ENCODE measurements around the gene PTPRG.

DNA sequence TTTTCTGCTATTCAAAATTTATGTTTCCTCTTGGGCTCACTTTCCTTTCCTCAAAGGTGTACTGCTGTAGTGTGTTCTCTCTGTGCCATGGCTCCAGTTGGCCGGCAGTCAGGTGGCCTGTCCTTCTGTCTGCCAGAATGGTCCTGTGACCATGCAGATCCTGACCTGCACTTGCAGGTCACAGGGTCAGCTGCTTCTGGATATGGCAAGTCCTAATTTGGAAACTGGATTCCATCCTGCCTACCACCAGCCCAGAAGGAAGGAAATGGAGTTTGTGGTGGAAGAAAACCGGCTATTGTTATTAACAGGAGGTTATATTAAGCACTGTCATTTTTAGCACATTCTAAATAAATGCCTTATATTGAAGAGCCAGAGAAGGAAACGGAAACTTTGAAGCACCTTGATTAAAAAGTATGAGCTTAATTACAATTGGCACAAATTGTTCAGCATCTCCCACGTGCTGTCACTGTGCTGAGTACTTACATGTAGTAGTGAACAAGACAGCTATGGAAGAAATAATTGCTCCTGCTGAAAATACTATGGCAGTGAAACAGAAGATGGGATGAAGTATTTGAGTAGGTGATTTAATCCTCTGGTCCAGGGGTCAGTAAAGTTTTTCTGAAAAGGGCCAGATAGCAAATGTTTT, 362.8 kb downstream of the PTPRG start:
- TF ChIP-seq, protein P1, sequence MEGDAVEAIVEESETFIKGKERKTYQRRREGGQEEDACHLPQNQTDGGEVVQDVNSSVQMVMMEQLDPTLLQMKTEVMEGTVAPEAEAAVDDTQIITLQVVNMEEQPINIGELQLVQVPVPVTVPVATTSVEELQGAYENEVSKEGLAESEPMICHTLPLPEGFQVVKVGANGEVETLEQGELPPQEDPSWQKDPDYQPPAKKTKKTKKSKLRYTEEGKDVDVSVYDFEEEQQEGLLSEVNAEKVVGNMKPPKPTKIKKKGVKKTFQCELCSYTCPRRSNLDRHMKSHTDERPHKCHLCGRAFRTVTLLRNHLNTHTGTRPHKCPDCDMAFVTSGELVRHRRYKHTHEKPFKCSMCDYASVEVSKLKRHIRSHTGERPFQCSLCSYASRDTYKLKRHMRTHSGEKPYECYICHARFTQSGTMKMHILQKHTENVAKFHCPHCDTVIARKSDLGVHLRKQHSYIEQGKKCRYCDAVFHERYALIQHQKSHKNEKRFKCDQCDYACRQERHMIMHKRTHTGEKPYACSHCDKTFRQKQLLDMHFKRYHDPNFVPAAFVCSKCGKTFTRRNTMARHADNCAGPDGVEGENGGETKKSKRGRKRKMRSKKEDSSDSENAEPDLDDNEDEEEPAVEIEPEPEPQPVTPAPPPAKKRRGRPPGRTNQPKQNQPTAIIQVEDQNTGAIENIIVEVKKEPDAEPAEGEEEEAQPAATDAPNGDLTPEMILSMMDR (IDR thresholded peaks at IDR 0.05; ENCODE audit: low read depth, low read length), result no peak
- no peak for TF ChIP-seq EZH2phosphoT487 (IDR thresholded peaks at IDR 0.05; ENCODE audit: low read depth)

Measured in OCI-LY3 (cell line).